GM18907 (cell line): ENCODE measurements around the gene RABL6.
"Not testable (repeated sequence)": the region's sequence is repeated elsewhere in the genome, so short reads cannot be mapped to it uniquely, and the experiment has no call there.

Experiments used
- ATAC-seq: cut with Tn5 transposase; IDR thresholded peaks from one replicate; pipeline ENCODE4 v1.9.1; 2021; ENCODE audit warnings: mild to moderate bottlenecking, moderate library complexity; ENCODE audit not compliant: unreplicated experiment

RABL6 gene

GRCh38 chr9:136774416-136775045 lies 33.2 kb upstream of the RABL6 start:
- no peak for ATAC-seq

- ATAC-seq: no peak
These were observed 32.6 kb upstream of the RABL6 start for GRCh38 chr9:136775191-136775590.

- no peak for ATAC-seq
These were observed 30.8 kb upstream of the RABL6 start for GRCh38 chr9:136776947-136777346.

GRCh38 chr9:136777359-136777758 lies 30.4 kb upstream of the RABL6 start:
- no peak for ATAC-seq

GRCh38 chr9:136779808-136780207 lies 27.9 kb upstream of the RABL6 start:
- ATAC-seq: no peak

- no peak for ATAC-seq
These were observed 25.3 kb upstream of the RABL6 start for GRCh38 chr9:136782452-136782851.

- no peak for ATAC-seq
These were observed 23.3 kb upstream of the RABL6 start for GRCh38 chr9:136784249-136784996.

- no peak for ATAC-seq
These were observed 22.8 kb upstream of the RABL6 start for GRCh38 chr9:136784997-136785361.

- not testable (repeated sequence) for ATAC-seq
These were observed 22.0 kb upstream of the RABL6 start for GRCh38 chr9:136785565-136786355.

- ATAC-seq: no peak
These were observed 21.3 kb upstream of the RABL6 start for GRCh38 chr9:136786451-136786850.

GRCh38 chr9:136786983-136787382 lies 20.8 kb upstream of the RABL6 start:
- not testable (repeated sequence) for ATAC-seq

GRCh38 chr9:136787690-136788400 lies 19.9 kb upstream of the RABL6 start:
- no peak for ATAC-seq

- not testable (repeated sequence) for ATAC-seq
These were observed 18.9 kb upstream of the RABL6 start for GRCh38 chr9:136788644-136789522.

- ATAC-seq: no peak
These were observed 18.2 kb upstream of the RABL6 start for GRCh38 chr9:136789523-136789937.

- ATAC-seq: peak; percentile 84
These were observed 16.9 kb upstream of the RABL6 start, which contains the start of gene TMEM141 for GRCh38 chr9:136790640-136791515. TMEM141 (plus strand) TSS chr9:136791344; CDS start chr9:136791371, 27 bp downstream.

GRCh38 chr9:136791516-136792276 lies 16.1 kb upstream of the RABL6 start:
- ATAC-seq: peak; percentile 24

- no peak for ATAC-seq
These were observed 15.2 kb upstream of the RABL6 start for GRCh38 chr9:136792321-136793085.
